ENCODE data around the gene FUBP1. TPM values are rescaled to one million over a fixed set of nuclear protein-coding genes. Genes with fewer than 3 reads are reported as not detected.

FUBP1 gene
- total and polyA plus RNA-seq, 10 donors: 52.5 to 196 (median 157) TPM

- TF ChIP-seq POLR2A (IDR thresholded peaks at IDR 0.05): no peak
- no peak for TF ChIP-seq CTCF (IDR thresholded peaks at IDR 0.05 in 8 of 11, conservative IDR thresholded peaks at IDR 0.05 in 3 of 11)
- TF ChIP-seq POLR2AphosphoS5 (IDR thresholded peaks at IDR 0.05): no peak
- Histone ChIP-seq H3K9me3 (no peaks in the 10 kb centered on the region), H3K36me3 (peaks cover 0 to 88% (median 29%) of the 10 kb centered on the region in 6 donors), H3K27ac (no peak overlapping the region), H3K4me1 (peaks cover 55 to 100% (median 91%) of the 10 kb centered on the region in 6 donors), H3K4me3 (no peak overlapping the region), H3K27me3 (replicated peaks in 1 of 7) (no peaks in the 10 kb centered on the region)
- intact Hi-C loops (cut with DNase I; ENCODE audit: low total_unique reads): no loop called here
- DNase-seq: no peak
- WGBS, 5 donors: 78 to 95% (median 87%) methylated on average over 3 of the region's 3 CpGs
Measured at GRCh38 chr1:77972080-77972479, 6.8 kb downstream of the FUBP1 start.

GRCh38 chr1:77970192-77970591, 8.7 kb downstream of the FUBP1 start:
- no peak overlapping the region for H3K27ac ChIP-seq
- peaks cover 37 to 84% (median 73%) of the 10 kb centered on the region in 6 donors for H3K4me1 ChIP-seq
- H3K4me3 ChIP-seq: no peak overlapping the region
- TF ChIP-seq CTCF (IDR thresholded peaks at IDR 0.05 in 8 of 11, conservative IDR thresholded peaks at IDR 0.05 in 3 of 11) (no peak), POLR2AphosphoS5 (IDR thresholded peaks at IDR 0.05) (no peak), POLR2A (IDR thresholded peaks at IDR 0.05) (no peak)
- no peaks in the 10 kb centered on the region for H3K9me3 ChIP-seq
- H3K27me3 ChIP-seq (replicated peaks in 1 of 7): no peaks in the 10 kb centered on the region
- peaks cover 0 to 97% (median 48%) of the 10 kb centered on the region in 6 donors for H3K36me3 ChIP-seq
- intact Hi-C loops (cut with DNase I; ENCODE audit: low total_unique reads): no loop called here
- WGBS, 5 donors: 81 to 96% (median 88%) methylated on average over 1 of the region's 1 CpG
- no peak for DNase-seq

GRCh38 chr1:77966291-77966690, 12.6 kb downstream of the FUBP1 start:
- H3K4me3 ChIP-seq: no peak overlapping the region
- peaks cover 14 to 45% (median 35%) of the 10 kb centered on the region in 6 donors for H3K4me1 ChIP-seq
- H3K27me3 ChIP-seq (replicated peaks in 1 of 7): no peaks in the 10 kb centered on the region
- intact Hi-C loops (cut with DNase I; ENCODE audit: low total_unique reads): loop anchor here (10.0 kb wide), 1 partner anchor 251 kb away; no protein-coding TSS in a partner anchor
- no peak for DNase-seq
- H3K9me3 ChIP-seq: no peaks in the 10 kb centered on the region
- no peak overlapping the region for H3K27ac ChIP-seq
- TF ChIP-seq CTCF (IDR thresholded peaks at IDR 0.05 in 8 of 11, conservative IDR thresholded peaks at IDR 0.05 in 3 of 11) (no peak), POLR2A (IDR thresholded peaks at IDR 0.05) (no peak), POLR2AphosphoS5 (IDR thresholded peaks at IDR 0.05) (no peak)
- WGBS, 5 donors: 72 to 90% (median 87%) methylated on average over 3 of the region's 3 CpGs
- peaks cover 13 to 100% (median 84%) of the 10 kb centered on the region in 6 donors for H3K36me3 ChIP-seq

GRCh38 chr1:77961392-77961791, 17.5 kb downstream of the FUBP1 start:
- DNase-seq: no peak
- peaks cover 17 to 100% (median 97%) of the 10 kb centered on the region in 6 donors for H3K36me3 ChIP-seq
- no peak for TF ChIP-seq CTCF (IDR thresholded peaks at IDR 0.05 in 8 of 11, conservative IDR thresholded peaks at IDR 0.05 in 3 of 11)
- TF ChIP-seq POLR2A (IDR thresholded peaks at IDR 0.05): no peak
- TF ChIP-seq POLR2AphosphoS5 (IDR thresholded peaks at IDR 0.05): no peak
- H3K4me1 ChIP-seq: no peaks in the 10 kb centered on the region
- H3K4me3 ChIP-seq: no peak overlapping the region
- H3K9me3 ChIP-seq: no peaks in the 10 kb centered on the region
- intact Hi-C loops (cut with DNase I; ENCODE audit: low total_unique reads): loop anchor here (5.0 to 10.0 kb wide), 2 partner anchors 161 to 247 kb away; no protein-coding TSS in a partner anchor
- 92 to 99% (median 93%) methylated on average over 2 of the region's 2 CpGs for WGBS, 5 donors
- no peaks in the 10 kb centered on the region for H3K27me3 ChIP-seq (replicated peaks in 1 of 7)
- H3K27ac ChIP-seq: no peak overlapping the region

All from spleen (tissue), 11 donors.